ENCODE measurements around the gene POLA1.
"Not testable (repeated sequence)": the region's sequence is repeated elsewhere in the genome, so short reads cannot be mapped to it uniquely, and the experiment has no call there.

GRCh38 chrX:24655679-24656078, 38.0 kb upstream of the POLA1 start:
- not testable (repeated sequence) for TF ChIP-seq CTCF, POLR2A (IDR thresholded peaks at IDR 0.05)

Measured in heart left ventricle (tissue), 13 donors.